Epithelial cell of proximal tubule (primary cell): ENCODE data around the gene ANKRD16. TPM values are rescaled to one million over a fixed set of nuclear protein-coding genes. Genes with fewer than 3 reads are reported as not detected.

Experiments used
- DNase-seq: peaks from one replicate; pipeline ENCODE4 v3.0.0-alpha.2; 2011; ENCODE audit warnings: low read depth
- H3K4me3 ChIP-seq: 2 replicates; pipeline ENCODE4 v1.5.1; 2011; ENCODE audit warnings: low read depth, mild to moderate bottlenecking, low read length
- CTCF ChIP-seq: conservative IDR thresholded peaks from 2 replicates; pipeline ENCODE4 v1.5.1; 2012; ENCODE audit warnings: low read depth, mild to moderate bottlenecking, low read length
- total RNA-seq: library from RNA; depleted of rRNA; stranded (reverse); fragments of >200 nt; gene quantifications from 2 replicates; pipeline ENCODE4 v1.2.3, GENCODE V29; 2015

Gene ANKRD16
- total RNA-seq, 1 donor from 2014 or later, result 3.7 TPM

- TF ChIP-seq CTCF, result no peak
- DNase-seq, result no peak
- H3K4me3 ChIP-seq, result no peak overlapping the region
Observed at GRCh38 chr10:5905854-5906507, 16.3 kb upstream of the ANKRD16 start.

GRCh38 chr10:5904227-5904626, 14.5 kb upstream of the ANKRD16 start:
- no peak for TF ChIP-seq CTCF
- no peak for DNase-seq
- H3K4me3 ChIP-seq, result no peak overlapping the region

- no peak for TF ChIP-seq CTCF
- no peak overlapping the region for H3K4me3 ChIP-seq
Observed at GRCh38 chr10:5903563-5903962, 13.9 kb upstream of the ANKRD16 start.

GRCh38 chr10:5902511-5903274, 13.0 kb upstream of the ANKRD16 start:
- H3K4me3 ChIP-seq, result no peak overlapping the region
- no peak for TF ChIP-seq CTCF
- DNase-seq, result no peak

More at GRCh38 chr10:5903563-5903962, 13.9 kb upstream of the ANKRD16 start:
- no peak for DNase-seq

GRCh38 chr10:5900247-5900646, 10.6 kb upstream of the ANKRD16 start:
- H3K4me3 ChIP-seq, result no peak overlapping the region
- DNase-seq, result no peak
- no peak for TF ChIP-seq CTCF

GRCh38 chr10:5898163-5898562, 8.5 kb upstream of the ANKRD16 start:
- no peak overlapping the region for H3K4me3 ChIP-seq
- no peak for DNase-seq
- TF ChIP-seq CTCF, result no peak

- TF ChIP-seq CTCF, result no peak
- DNase-seq, result no peak
- no peak overlapping the region for H3K4me3 ChIP-seq
Observed at GRCh38 chr10:5897504-5897903, 7.8 kb upstream of the ANKRD16 start.
